Body of pancreas (tissue), 4 donors: ENCODE measurements around the gene SPINK1.

Source experiments
- POLR2A ChIP-seq, 3 donors: fragments of 450-650 bp; IDR thresholded peaks; one replicate each; pipeline ENCODE4 v1.6.1; 2016; ENCODE audit warnings: antibody characterized with exemption in 3 of 3, mild to moderate bottlenecking in 2 of 3
- TF ChIP-seq, protein P1 (sequence below), 7 experiments: fragments of 450-650 bp in 4 of 7; fragments of 200-600 bp in 3 of 7; sonication (generic) in 3 of 7; IDR thresholded peaks; one replicate each; pipeline ENCODE4 v1.5.1; 2016 to 2019; ENCODE audit warnings: antibody characterized with exemption in 7 of 7

DNA sequence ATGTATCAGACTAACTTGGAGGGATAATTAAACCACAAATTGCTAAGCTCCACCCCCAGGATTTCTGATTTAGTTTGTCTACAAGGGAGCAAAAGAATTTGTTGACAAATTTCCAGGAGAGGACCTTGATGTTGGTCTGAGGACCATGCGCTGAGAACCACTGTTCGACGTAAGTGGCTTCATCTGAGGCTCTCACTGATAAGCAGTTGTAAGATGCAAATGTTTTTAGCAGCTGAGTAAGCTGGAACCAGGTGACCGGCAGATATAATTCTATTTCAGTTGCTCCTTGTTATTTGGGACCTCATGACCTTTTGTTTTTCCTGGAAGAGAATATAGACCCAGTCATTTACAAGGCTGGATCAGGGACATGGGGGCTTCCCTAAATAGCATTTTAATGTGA is 14.1 kb upstream of the SPINK1 start:
- TF ChIP-seq POLR2A (IDR thresholded peaks at IDR 0.05), result no peak
- TF ChIP-seq, protein P1, sequence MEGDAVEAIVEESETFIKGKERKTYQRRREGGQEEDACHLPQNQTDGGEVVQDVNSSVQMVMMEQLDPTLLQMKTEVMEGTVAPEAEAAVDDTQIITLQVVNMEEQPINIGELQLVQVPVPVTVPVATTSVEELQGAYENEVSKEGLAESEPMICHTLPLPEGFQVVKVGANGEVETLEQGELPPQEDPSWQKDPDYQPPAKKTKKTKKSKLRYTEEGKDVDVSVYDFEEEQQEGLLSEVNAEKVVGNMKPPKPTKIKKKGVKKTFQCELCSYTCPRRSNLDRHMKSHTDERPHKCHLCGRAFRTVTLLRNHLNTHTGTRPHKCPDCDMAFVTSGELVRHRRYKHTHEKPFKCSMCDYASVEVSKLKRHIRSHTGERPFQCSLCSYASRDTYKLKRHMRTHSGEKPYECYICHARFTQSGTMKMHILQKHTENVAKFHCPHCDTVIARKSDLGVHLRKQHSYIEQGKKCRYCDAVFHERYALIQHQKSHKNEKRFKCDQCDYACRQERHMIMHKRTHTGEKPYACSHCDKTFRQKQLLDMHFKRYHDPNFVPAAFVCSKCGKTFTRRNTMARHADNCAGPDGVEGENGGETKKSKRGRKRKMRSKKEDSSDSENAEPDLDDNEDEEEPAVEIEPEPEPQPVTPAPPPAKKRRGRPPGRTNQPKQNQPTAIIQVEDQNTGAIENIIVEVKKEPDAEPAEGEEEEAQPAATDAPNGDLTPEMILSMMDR (IDR thresholded peaks at IDR 0.05), result no peak
